CD14-positive monocyte (primary cell): ENCODE measurements around the gene WIPF3. TPM values are rescaled to one million over a fixed set of nuclear protein-coding genes. Genes with fewer than 3 reads are reported as not detected.

Source experiments
- DNase-seq, 3 donors: peaks; one replicate each; pipeline ENCODE4 v3.0.0-alpha.2; 2011 to 2022
- H2AFZ ChIP-seq: 2 replicates; pipeline ENCODE4 v1.6.0; 2012; ENCODE audit warnings: mild to moderate bottlenecking, low read depth, low read length, inconsistent platforms; ENCODE audit not compliant: insufficient read depth, poor library complexity, severe bottlenecking
- H3K27ac ChIP-seq, 2 donors: 1 replicate in 1 of 2; 2 replicates in 1 of 2; pipeline ENCODE4 v1.5.1; 2012 to 2013; ENCODE audit warnings: low read length in 2 of 2, control low read depth in 1 of 2, inconsistent platforms in 1 of 2, low read depth in 1 of 2, mild to moderate bottlenecking in 1 of 2
- H3K27me3 ChIP-seq, 2 donors: one replicate each; pipeline versions ENCODE4 v1.6.0 to v1.6.1; 2011 to 2013; ENCODE audit warnings: low read length in 2 of 2; ENCODE audit not compliant: control insufficient read depth in 2 of 2, insufficient read depth in 2 of 2
- H3K36me3 ChIP-seq, 2 donors: replicated peaks in 1 of 2; 1 replicate in 1 of 2; 2 replicates in 1 of 2; pipeline versions ENCODE4 v1.5.1 to v1.6.1; 2012 to 2013; ENCODE audit warnings: low read length in 2 of 2, control low read depth in 1 of 2, inconsistent platforms in 1 of 2, mild to moderate bottlenecking in 1 of 2; ENCODE audit not compliant: insufficient read depth in 2 of 2, control insufficient read depth in 1 of 2
- H3K4me1 ChIP-seq, 2 donors: 1 replicate in 1 of 2; 2 replicates in 1 of 2; pipeline versions ENCODE4 v1.5.1 to v1.6.1; 2012 to 2013; ENCODE audit warnings: low read length in 2 of 2, control low read depth in 1 of 2, inconsistent platforms in 1 of 2, mild to moderate bottlenecking in 1 of 2, moderate library complexity in 1 of 2; ENCODE audit not compliant: insufficient read depth in 2 of 2, control insufficient read depth in 1 of 2
- H3K4me2 ChIP-seq: replicated peaks from 2 replicates; pipeline ENCODE3; 2012; ENCODE audit warnings: low read length, moderate library complexity, mild to moderate bottlenecking; ENCODE audit not compliant: poor library complexity, severe bottlenecking; ENCODE audit errors: extremely low read depth
- H3K4me3 ChIP-seq, 3 experiments: fragments of 200-600 bp in 1 of 3; sonication (generic) in 1 of 3; replicated peaks in 1 of 3; 1 replicate in 2 of 3; 2 replicates in 1 of 3; pipeline ENCODE4 v1.5.1; 2011 to 2013; ENCODE audit warnings: low read length in 3 of 3, mild to moderate bottlenecking in 3 of 3, control low read depth in 2 of 3, low read depth in 2 of 3, inconsistent platforms in 1 of 3, moderate library complexity in 1 of 3
- H3K79me2 ChIP-seq: 2 replicates; pipeline ENCODE4 v1.6.0; 2012; ENCODE audit warnings: mild to moderate bottlenecking, control low read depth, inconsistent platforms, low read length, moderate library complexity; ENCODE audit not compliant: insufficient read depth
- H3K9ac ChIP-seq: 2 replicates; pipeline ENCODE4 v1.6.0; 2017; ENCODE audit warnings: low read length, mild to moderate bottlenecking; ENCODE audit not compliant: insufficient read depth, poor library complexity, severe bottlenecking
- H3K9me3 ChIP-seq, 2 donors: replicated peaks in 1 of 2; 1 replicate in 1 of 2; 2 replicates in 1 of 2; pipeline versions ENCODE4 v1.5.1 to v1.6.1; 2012 to 2013; ENCODE audit warnings: low read length in 2 of 2, control low read depth in 1 of 2; ENCODE audit not compliant: control insufficient read depth in 1 of 2, insufficient read depth in 1 of 2
- H4K20me1 ChIP-seq: 2 replicates; pipeline ENCODE4 v1.6.0; 2012; ENCODE audit warnings: mild to moderate bottlenecking, low read length, control low read depth, moderate library complexity; ENCODE audit not compliant: insufficient read depth
- H3K27ac Mint-ChIP-seq, 7 donors: one replicate each; pipeline ENCODE4 v1.8.0; 2020; ENCODE audit warnings: mild to moderate bottlenecking in 7 of 7, mixed read lengths in 7 of 7, moderate library complexity in 6 of 7, inconsistent platforms in 2 of 7
- H3K27me3 Mint-ChIP-seq, 3 donors: one replicate each; pipeline ENCODE4 v1.8.0; 2021 to 2022; ENCODE audit warnings: low read depth in 3 of 3, mild to moderate bottlenecking in 3 of 3, mixed read lengths in 3 of 3, moderate library complexity in 3 of 3, inconsistent platforms in 1 of 3
- H3K36me3 Mint-ChIP-seq, 2 donors: one replicate each; pipeline ENCODE4 v1.8.0; 2020; ENCODE audit warnings: mixed read lengths in 2 of 2, inconsistent platforms in 1 of 2, mild to moderate bottlenecking in 1 of 2
- H3K4me1 Mint-ChIP-seq: one replicate; pipeline ENCODE4 v1.8.0; 2020; ENCODE audit warnings: mild to moderate bottlenecking, mixed read lengths
- H3K4me3 Mint-ChIP-seq, 2 donors: one replicate each; pipeline ENCODE4 v1.8.0; 2020; ENCODE audit warnings: mild to moderate bottlenecking in 2 of 2, mixed read lengths in 2 of 2, moderate library complexity in 1 of 2
- H3K9me3 Mint-ChIP-seq, 7 donors: one replicate each; pipeline ENCODE4 v1.8.0; 2020 to 2022; ENCODE audit warnings: mixed read lengths in 7 of 7, mild to moderate bottlenecking in 6 of 7, moderate library complexity in 6 of 7, inconsistent platforms in 2 of 7
- CTCF ChIP-seq: fragments of 200-600 bp; IDR thresholded peaks from one replicate; pipeline ENCODE4 v1.8.0; 2022; ENCODE audit warnings: antibody characterized with exemption, mild to moderate bottlenecking
- WGBS: methylation state at CpG from one replicate; pipeline ENCODE4 v1.1.5; 2013; ENCODE audit warnings: missing lambda C conversion rate; ENCODE audit not compliant: insufficient coverage; 5-methylcytosine and 5-hydroxymethylcytosine counted together
- intact Hi-C, 2 donors: fragments of 100-400 bp; cut with micrococcal nuclease; formaldehyde crosslinking; loops; one replicate each; pipeline versions ENCODE4 v1.15.0 to v1.15.1; 2023
- polyA plus RNA-seq, 3 donors: library from polyadenylated mRNA; depleted of rRNA in 1 of 3; unstranded in 2 of 3; stranded (reverse) in 1 of 3; fragments of 300-500 nt in 2 of 3; fragments of >200 nt in 1 of 3; fragmentation: Illumina TruSeq in 2 of 3; gene quantifications; 1 replicate in 2 of 3; 2 replicates in 1 of 3; pipeline ENCODE4 v1.2.3, GENCODE V29; 2012 to 2021

The WIPF3 gene
- polyA plus RNA-seq, 3 donors: not detected

GRCh38 chr7:29851487-29851886 is 45.2 kb downstream of the WIPF3 start:
- Histone ChIP-seq H4K20me1 (no peaks in the 10 kb centered on the region), H3K27ac (no peak overlapping the region), H3K36me3 (no peaks in the 10 kb centered on the region), H3K4me1 (no peaks in the 10 kb centered on the region), H3K27me3 (no peaks in the 10 kb centered on the region), H3K9ac (no peak overlapping the region), H3K4me3 (no peak overlapping the region), H3K9me3 (no peaks in the 10 kb centered on the region), H2AFZ (no peak overlapping the region), H3K4me2 (no peak overlapping the region), H3K79me2 (no peaks in the 10 kb centered on the region)
- DNase-seq: no peak
- no peak for TF ChIP-seq CTCF
- Mint-ChIP-seq H3K36me3 (no peaks in the 10 kb centered on the region), H3K9me3 (no peaks in the 10 kb centered on the region), H3K4me3 (no peak overlapping the region), H3K27me3 (peaks cover 0 to 1% (median 0%) of the 10 kb centered on the region in 3 donors), H3K4me1 (peaks cover 7% of the 10 kb centered on the region), H3K27ac (peak overlapping the region in 1 of 7 donors; percentile 87)
- WGBS: 88% methylated on average over 4 of the region's 7 CpGs
- intact Hi-C loops: no loop called here

DNA sequence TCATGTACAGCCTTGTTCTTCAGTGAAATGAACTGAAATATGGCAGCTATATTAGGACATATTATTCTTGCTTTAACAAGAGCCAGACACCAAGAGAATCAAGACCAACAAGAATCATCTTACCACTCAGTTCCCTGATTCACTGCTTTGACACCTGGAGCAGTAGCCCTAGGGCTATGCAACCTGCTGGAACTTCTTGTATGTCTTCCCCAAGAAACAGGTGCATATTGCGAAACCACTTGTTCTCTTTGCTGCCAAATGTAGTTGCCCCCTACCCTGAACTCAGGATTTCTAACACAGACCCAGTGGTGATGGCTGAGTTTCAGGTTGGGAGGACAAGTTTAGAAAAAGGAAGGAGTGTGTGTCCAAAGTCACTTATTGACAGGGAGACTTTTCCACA is 46.1 kb downstream of the WIPF3 start:
- TF ChIP-seq CTCF: no peak
- H3K27me3 Mint-ChIP-seq: peaks cover 0 to 1% (median 0%) of the 10 kb centered on the region in 3 donors
- H3K9me3 Mint-ChIP-seq: no peaks in the 10 kb centered on the region
- intact Hi-C loops: no loop called here
- Histone ChIP-seq H3K9me3 (no peaks in the 10 kb centered on the region), H3K4me2 (no peak overlapping the region), H3K36me3 (no peaks in the 10 kb centered on the region), H3K27ac (no peak overlapping the region), H3K4me3 (no peak overlapping the region), H3K9ac (no peak overlapping the region), H3K4me1 (no peaks in the 10 kb centered on the region), H3K79me2 (no peaks in the 10 kb centered on the region), H3K27me3 (no peaks in the 10 kb centered on the region), H2AFZ (no peak overlapping the region), H4K20me1 (no peaks in the 10 kb centered on the region)
- no peaks in the 10 kb centered on the region for H3K36me3 Mint-ChIP-seq
- no peak overlapping the region for H3K27ac Mint-ChIP-seq
- no peak overlapping the region for H3K4me3 Mint-ChIP-seq
- peaks cover 7% of the 10 kb centered on the region for H3K4me1 Mint-ChIP-seq
- DNase-seq: no peak
- no CpG with 5 or more reads among the region's 1 CpG for WGBS
